ENCODE results near the gene ADAMTSL1.

The ADAMTSL1 gene

DNA sequence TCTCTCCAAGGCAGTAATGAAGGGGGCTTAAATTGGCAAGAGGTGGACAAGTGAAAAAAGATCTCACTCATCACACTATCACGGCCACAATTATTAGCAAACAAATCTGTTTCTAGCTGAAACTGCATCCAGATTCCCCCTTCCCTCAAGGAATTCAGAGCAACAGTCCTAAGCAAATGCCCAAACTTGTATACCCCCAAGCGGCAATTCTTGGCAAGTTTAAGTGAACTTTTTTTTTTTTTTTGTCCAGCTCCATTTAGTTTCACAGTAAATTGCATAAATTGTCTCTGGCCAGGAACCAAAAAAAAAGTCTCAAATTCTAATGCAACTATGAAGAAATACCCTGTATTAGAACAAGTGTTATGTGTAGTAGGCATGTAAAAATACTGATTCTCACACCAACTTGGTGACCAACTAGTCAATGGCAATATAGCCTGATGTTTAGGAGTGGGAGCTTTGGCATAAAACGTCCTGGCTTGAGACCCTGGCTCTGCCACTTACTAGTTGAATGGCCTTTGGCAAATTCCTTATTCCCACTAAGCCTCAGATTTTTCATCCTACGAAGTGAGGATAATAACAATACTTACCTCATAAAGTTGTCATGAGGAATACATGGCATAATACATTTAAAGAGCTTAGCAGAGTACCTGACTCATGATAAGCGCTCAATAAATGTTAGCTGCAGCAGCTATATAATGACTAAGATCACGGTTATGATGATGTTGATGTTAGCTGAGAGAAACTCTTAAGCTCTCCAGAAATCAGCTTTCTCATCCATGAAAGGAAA, 193.2 kb downstream of the ADAMTSL1 start:
- Histone ChIP-seq H3K4me1 (ENCODE audit: control insufficient read depth, insufficient read depth, low read length) (peaks cover 3% of the 10 kb centered on the region), H3K27me3 (ENCODE audit: control insufficient read depth, insufficient read depth, low read length, poor library complexity, severe bottlenecking) (no peaks in the 10 kb centered on the region), H3K36me3 (ENCODE audit: control insufficient read depth, insufficient read depth, low read length) (no peaks in the 10 kb centered on the region), H3K27ac (ENCODE audit: insufficient read depth, low read depth, low read length, poor library complexity, severe bottlenecking) (no peak overlapping the region), H3K4me3 (ENCODE audit: insufficient read depth, low read depth, low read length) (no peak overlapping the region), H3K9me3 (ENCODE audit: control insufficient read depth, low read length) (no peaks in the 10 kb centered on the region)
- 94 to 98% methylated on average over 6 of the region's 6 CpGs for WGBS, 2 experiments

- Histone ChIP-seq H3K36me3 (ENCODE audit: control insufficient read depth, insufficient read depth, low read length) (no peaks in the 10 kb centered on the region), H3K27me3 (ENCODE audit: control insufficient read depth, insufficient read depth, low read length, poor library complexity, severe bottlenecking) (no peaks in the 10 kb centered on the region), H3K4me1 (ENCODE audit: control insufficient read depth, insufficient read depth, low read length) (peaks cover 3% of the 10 kb centered on the region), H3K4me3 (ENCODE audit: insufficient read depth, low read depth, low read length) (no peak overlapping the region), H3K27ac (ENCODE audit: insufficient read depth, low read depth, low read length, poor library complexity, severe bottlenecking) (no peak overlapping the region), H3K9me3 (ENCODE audit: control insufficient read depth, low read length) (no peaks in the 10 kb centered on the region)
- WGBS, 2 experiments = 15 to 19% methylated on average over 2 of the region's 2 CpGs
Observed at GRCh38 chr9:18668944-18669343, 195.0 kb downstream of the ADAMTSL1 start.

GRCh38 chr9:18672706-18673105, 198.8 kb downstream of the ADAMTSL1 start:
- Histone ChIP-seq H3K9me3 (ENCODE audit: control insufficient read depth, low read length) (no peaks in the 10 kb centered on the region), H3K36me3 (ENCODE audit: control insufficient read depth, insufficient read depth, low read length) (no peaks in the 10 kb centered on the region)

DNA sequence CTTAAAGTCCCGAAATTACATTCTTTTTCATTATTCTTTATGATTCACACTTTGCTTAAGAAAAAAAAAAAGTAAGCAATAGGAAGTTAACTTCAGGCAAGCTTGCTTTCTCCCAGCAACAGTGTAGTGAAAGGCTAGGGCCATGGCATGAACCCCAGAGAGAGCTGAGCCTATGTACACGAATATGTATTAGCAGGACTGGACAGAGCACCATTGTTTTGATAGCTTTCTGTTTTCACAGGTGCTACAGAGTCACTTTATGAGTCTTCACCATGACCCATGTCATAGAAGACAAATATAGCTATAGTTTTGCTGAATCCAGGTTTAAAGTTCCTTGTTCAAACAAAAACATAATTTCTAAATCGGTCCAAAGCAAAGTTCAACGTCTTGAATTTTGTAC, 199.2 kb downstream of the ADAMTSL1 start:
- Histone ChIP-seq H3K4me3 (ENCODE audit: insufficient read depth, low read depth, low read length) (no peak overlapping the region), H3K36me3 (ENCODE audit: control insufficient read depth, insufficient read depth, low read length) (no peaks in the 10 kb centered on the region), H3K27me3 (ENCODE audit: control insufficient read depth, insufficient read depth, low read length, poor library complexity, severe bottlenecking) (no peaks in the 10 kb centered on the region), H3K27ac (ENCODE audit: insufficient read depth, low read depth, low read length, poor library complexity, severe bottlenecking) (no peak overlapping the region), H3K9me3 (ENCODE audit: control insufficient read depth, low read length) (no peaks in the 10 kb centered on the region), H3K4me1 (ENCODE audit: control insufficient read depth, insufficient read depth, low read length) (peaks cover 3% of the 10 kb centered on the region)
- 90 to 94% methylated on average over 4 of the region's 4 CpGs for WGBS, 2 experiments

More at GRCh38 chr9:18672706-18673105, 198.8 kb downstream of the ADAMTSL1 start:
- Histone ChIP-seq H3K4me1 (ENCODE audit: control insufficient read depth, insufficient read depth, low read length) (peaks cover 3% of the 10 kb centered on the region), H3K4me3 (ENCODE audit: insufficient read depth, low read depth, low read length) (no peak overlapping the region), H3K27ac (ENCODE audit: insufficient read depth, low read depth, low read length, poor library complexity, severe bottlenecking) (no peak overlapping the region), H3K27me3 (ENCODE audit: control insufficient read depth, insufficient read depth, low read length, poor library complexity, severe bottlenecking) (no peaks in the 10 kb centered on the region)

- no peaks in the 10 kb centered on the region for H3K4me1 ChIP-seq (ENCODE audit: control insufficient read depth, insufficient read depth, low read length)
- whole genome bisulfite sequencing, 2 experiments = 85 to 100% methylated on average over 1 of the region's 1 CpG
Observed at GRCh38 chr9:18675332-18675731, 201.4 kb downstream of the ADAMTSL1 start.

DNA sequence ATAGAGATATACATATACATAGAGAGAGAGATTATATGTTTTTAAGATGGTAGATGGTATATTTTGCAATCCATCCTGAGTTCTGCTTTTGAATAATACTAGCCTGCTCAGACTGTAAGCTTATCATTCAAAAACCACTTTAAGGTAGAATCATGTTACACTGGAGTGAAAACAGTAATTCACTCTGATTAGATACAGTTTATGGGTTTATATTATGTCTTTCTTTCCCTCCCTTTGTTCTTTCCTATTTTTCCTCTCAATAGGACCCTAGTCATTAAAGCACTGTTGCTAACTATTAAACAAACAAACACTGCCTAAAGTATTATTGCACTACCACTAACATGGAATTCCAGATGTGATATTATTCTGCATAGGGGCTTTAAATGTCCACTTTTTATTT, 202.0 kb downstream of the ADAMTSL1 start:
- H3K36me3 ChIP-seq (ENCODE audit: control insufficient read depth, insufficient read depth, low read length) = no peaks in the 10 kb centered on the region

More at GRCh38 chr9:18675332-18675731, 201.4 kb downstream of the ADAMTSL1 start:
- no peaks in the 10 kb centered on the region for H3K27me3 ChIP-seq (ENCODE audit: control insufficient read depth, insufficient read depth, low read length, poor library complexity, severe bottlenecking)
- no peaks in the 10 kb centered on the region for H3K36me3 ChIP-seq (ENCODE audit: control insufficient read depth, insufficient read depth, low read length)
- H3K27ac ChIP-seq (ENCODE audit: insufficient read depth, low read depth, low read length, poor library complexity, severe bottlenecking) = no peak overlapping the region
- no peak overlapping the region for H3K4me3 ChIP-seq (ENCODE audit: insufficient read depth, low read depth, low read length)
- H3K9me3 ChIP-seq (ENCODE audit: control insufficient read depth, low read length) = no peaks in the 10 kb centered on the region

DNA sequence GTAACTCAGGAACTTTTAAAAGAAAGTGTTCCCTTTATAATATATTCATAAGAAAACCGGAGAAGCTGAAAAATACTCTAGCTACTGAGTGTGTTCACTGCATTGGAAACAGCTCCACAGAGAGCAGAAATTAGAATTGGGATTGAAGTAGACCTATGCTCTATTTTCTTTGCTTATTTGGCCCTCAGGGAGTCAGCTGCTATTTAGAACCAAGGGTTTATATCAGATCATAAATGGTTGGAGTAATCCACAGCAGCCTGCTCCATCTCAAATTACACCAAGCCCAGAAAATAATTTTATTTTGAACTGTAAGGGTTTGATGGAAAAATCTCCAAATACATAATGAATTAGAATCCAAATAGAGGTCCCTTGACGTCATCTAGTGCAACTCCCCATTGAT, 202.6 kb downstream of the ADAMTSL1 start:
- no peak overlapping the region for H3K27ac ChIP-seq (ENCODE audit: insufficient read depth, low read depth, low read length, poor library complexity, severe bottlenecking)
- H3K9me3 ChIP-seq (ENCODE audit: control insufficient read depth, low read length) = no peaks in the 10 kb centered on the region
- no peaks in the 10 kb centered on the region for H3K36me3 ChIP-seq (ENCODE audit: control insufficient read depth, insufficient read depth, low read length)
- WGBS, 2 experiments = 90 to 100% methylated on average over 2 of the region's 2 CpGs
- H3K4me1 ChIP-seq (ENCODE audit: control insufficient read depth, insufficient read depth, low read length) = no peaks in the 10 kb centered on the region
- no peaks in the 10 kb centered on the region for H3K27me3 ChIP-seq (ENCODE audit: control insufficient read depth, insufficient read depth, low read length, poor library complexity, severe bottlenecking)
- no peak overlapping the region for H3K4me3 ChIP-seq (ENCODE audit: insufficient read depth, low read depth, low read length)

More for the DNA sequence above, 202.0 kb downstream of the ADAMTSL1 start:
- no peak overlapping the region for H3K27ac ChIP-seq (ENCODE audit: insufficient read depth, low read depth, low read length, poor library complexity, severe bottlenecking)
- H3K4me1 ChIP-seq (ENCODE audit: control insufficient read depth, insufficient read depth, low read length) = no peaks in the 10 kb centered on the region
- H3K9me3 ChIP-seq (ENCODE audit: control insufficient read depth, low read length) = no peaks in the 10 kb centered on the region
- H3K27me3 ChIP-seq (ENCODE audit: control insufficient read depth, insufficient read depth, low read length, poor library complexity, severe bottlenecking) = no peaks in the 10 kb centered on the region
- H3K4me3 ChIP-seq (ENCODE audit: insufficient read depth, low read depth, low read length) = no peak overlapping the region

- no peaks in the 10 kb centered on the region for H3K36me3 ChIP-seq (ENCODE audit: control insufficient read depth, insufficient read depth, low read length)
- H3K9me3 ChIP-seq (ENCODE audit: control insufficient read depth, low read length) = no peaks in the 10 kb centered on the region
- no peak overlapping the region for H3K4me3 ChIP-seq (ENCODE audit: insufficient read depth, low read depth, low read length)
- no peaks in the 10 kb centered on the region for H3K27me3 ChIP-seq (ENCODE audit: control insufficient read depth, insufficient read depth, low read length, poor library complexity, severe bottlenecking)
- H3K27ac ChIP-seq (ENCODE audit: insufficient read depth, low read depth, low read length, poor library complexity, severe bottlenecking) = no peak overlapping the region
- 93 to 97% methylated on average over 1 of the region's 1 CpG for WGBS, 2 experiments
- no peaks in the 10 kb centered on the region for H3K4me1 ChIP-seq (ENCODE audit: control insufficient read depth, insufficient read depth, low read length)
Observed at GRCh38 chr9:18678821-18679590, 205.1 kb downstream of the ADAMTSL1 start.

DNA sequence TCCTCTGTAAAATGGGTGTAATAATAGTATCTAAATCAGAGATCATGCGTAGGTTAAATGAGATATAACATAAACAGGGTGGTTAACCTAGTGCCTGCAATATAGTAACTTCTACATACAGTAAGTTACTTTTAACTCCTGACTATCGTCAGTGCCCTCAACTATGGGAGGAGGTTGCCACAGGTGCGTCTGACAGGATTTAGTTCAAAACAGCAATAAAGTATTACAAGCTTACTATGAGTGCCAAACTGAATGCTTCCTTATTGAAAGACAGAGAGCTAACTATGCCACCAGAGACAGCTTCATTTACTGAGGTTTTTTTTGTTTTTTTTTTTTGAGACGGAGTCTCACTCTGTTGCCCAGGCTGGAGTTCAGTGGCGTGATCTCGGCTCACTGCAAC, 209.0 kb downstream of the ADAMTSL1 start:
- Histone ChIP-seq H3K4me3 (ENCODE audit: insufficient read depth, low read depth, low read length) (no peak overlapping the region), H3K36me3 (ENCODE audit: control insufficient read depth, insufficient read depth, low read length) (no peaks in the 10 kb centered on the region), H3K4me1 (ENCODE audit: control insufficient read depth, insufficient read depth, low read length) (no peaks in the 10 kb centered on the region), H3K27me3 (ENCODE audit: control insufficient read depth, insufficient read depth, low read length, poor library complexity, severe bottlenecking) (no peaks in the 10 kb centered on the region), H3K9me3 (ENCODE audit: control insufficient read depth, low read length) (no peaks in the 10 kb centered on the region), H3K27ac (ENCODE audit: insufficient read depth, low read depth, low read length, poor library complexity, severe bottlenecking) (no peak overlapping the region)
- WGBS, 2 experiments = 94 to 97% methylated on average over 5 to 6 of the region's 6 CpGs

DNA sequence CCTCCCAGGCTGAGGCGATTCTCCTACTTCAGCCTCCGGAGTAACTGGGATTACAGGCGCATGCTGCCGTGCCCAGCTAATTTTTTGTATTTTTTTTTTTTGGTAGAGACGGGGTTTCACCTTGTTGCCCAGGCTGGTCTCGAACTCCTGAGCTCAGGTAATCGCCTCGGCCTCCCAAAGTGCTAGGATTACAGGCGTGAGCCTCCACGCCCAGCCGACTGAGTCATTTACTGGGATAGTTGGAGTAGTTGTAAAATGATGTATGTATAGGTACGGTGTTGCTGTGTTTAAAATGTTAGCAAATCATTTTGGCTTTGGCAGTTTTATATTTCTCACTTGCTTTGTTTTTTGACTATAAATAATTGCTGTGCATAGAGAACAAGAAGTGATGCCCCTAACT, 209.4 kb downstream of the ADAMTSL1 start:
- Histone ChIP-seq H3K4me3 (ENCODE audit: insufficient read depth, low read depth, low read length) (no peak overlapping the region), H3K36me3 (ENCODE audit: control insufficient read depth, insufficient read depth, low read length) (no peaks in the 10 kb centered on the region), H3K4me1 (ENCODE audit: control insufficient read depth, insufficient read depth, low read length) (no peaks in the 10 kb centered on the region), H3K27me3 (ENCODE audit: control insufficient read depth, insufficient read depth, low read length, poor library complexity, severe bottlenecking) (no peaks in the 10 kb centered on the region), H3K27ac (ENCODE audit: insufficient read depth, low read depth, low read length, poor library complexity, severe bottlenecking) (no peak overlapping the region), H3K9me3 (ENCODE audit: control insufficient read depth, low read length) (no peaks in the 10 kb centered on the region)
- 87 to 88% methylated on average over 12 of the region's 12 CpGs for WGBS, 2 experiments

Data from ectodermal cell (in vitro differentiated cells).